HG02840 (cell line): ENCODE measurements around the gene NSMCE1.
"Not testable (repeated sequence)": the region's sequence is repeated elsewhere in the genome, so short reads cannot be mapped to it uniquely, and the experiment has no call there.

Experiments used
- ATAC-seq: cut with Tn5 transposase; IDR thresholded peaks from one replicate; pipeline ENCODE4 v1.9.1; 2021; ENCODE audit warnings: mild to moderate bottlenecking, moderate library complexity, moderate number of reproducible peaks; ENCODE audit not compliant: unreplicated experiment, low FRiP score

Gene NSMCE1

GRCh38 chr16:27220527-27220926 lies 48.0 kb downstream of the NSMCE1 start:
- ATAC-seq = no peak

DNA sequence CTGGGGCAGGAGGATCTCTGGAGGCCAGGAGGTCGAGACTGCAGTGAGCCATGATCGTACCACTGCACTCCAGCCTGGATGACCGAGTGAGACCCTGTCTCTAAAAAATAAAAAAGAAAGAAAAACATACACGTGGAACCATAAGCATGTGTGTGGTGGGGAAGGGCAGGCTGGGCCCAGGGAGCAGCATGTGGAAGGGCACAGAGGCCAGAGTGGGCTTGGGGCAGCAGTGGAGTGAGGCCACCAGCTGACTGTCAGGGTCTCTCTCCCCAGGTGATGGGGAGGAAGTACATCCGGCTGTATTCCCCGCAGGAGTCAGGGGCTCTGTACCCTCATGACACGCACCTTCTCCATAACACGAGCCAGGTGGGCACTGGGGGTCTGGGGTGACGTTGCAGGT lies 48.5 kb downstream of the NSMCE1 start:
- no peak for ATAC-seq

- ATAC-seq = no peak
Observed at GRCh38 chr16:27219161-27219560, 49.4 kb downstream of the NSMCE1 start.

DNA sequence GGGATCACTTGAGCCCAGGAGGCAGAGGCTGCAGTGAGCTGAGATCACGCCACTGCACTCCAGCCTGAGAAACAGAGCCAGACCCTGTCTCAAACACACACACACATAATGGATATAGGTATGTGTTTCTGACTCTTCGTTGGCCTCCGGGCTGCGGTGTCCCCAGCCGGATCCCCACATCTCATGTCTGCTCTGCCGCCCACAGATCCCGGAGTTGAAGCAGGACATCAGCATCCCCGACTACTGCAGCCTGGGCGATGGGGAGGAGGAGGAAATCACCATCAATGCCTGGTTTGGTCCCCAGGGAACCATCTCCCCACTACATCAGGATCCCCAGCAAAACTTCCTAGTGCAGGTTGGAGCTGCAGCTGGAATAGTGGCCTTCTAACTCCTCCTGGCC lies 49.8 kb downstream of the NSMCE1 start:
- no peak for ATAC-seq

GRCh38 chr16:27217256-27217655 lies 51.3 kb downstream of the NSMCE1 start:
- ATAC-seq = no peak

DNA sequence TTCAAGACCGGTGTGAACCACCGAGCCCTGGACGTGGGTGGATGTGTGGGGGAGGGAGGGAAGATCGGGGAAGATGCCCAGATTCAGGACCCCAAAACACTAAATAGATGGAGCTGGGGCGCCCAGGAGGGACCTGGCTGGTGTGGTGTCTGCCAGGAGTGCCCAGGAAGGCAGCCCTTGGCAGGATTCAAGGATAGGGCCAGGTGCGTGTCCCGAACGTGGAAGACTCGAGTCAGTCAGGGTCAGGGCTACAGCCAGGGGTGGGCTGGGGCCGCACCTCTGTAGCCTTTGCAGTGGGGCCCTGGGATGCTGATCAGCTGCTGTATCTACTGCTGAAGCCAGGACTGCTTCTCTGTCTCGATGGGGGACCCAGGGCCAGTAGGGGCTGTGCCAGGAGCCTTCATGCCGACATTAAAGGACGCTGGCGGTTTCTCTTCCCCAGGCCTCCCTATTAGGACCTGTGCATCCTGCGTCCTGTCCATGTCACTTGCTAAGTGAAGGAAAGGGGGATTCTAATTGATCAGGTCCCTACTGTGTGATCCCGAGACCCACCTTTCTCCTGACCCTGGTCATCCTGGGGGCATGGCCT lies 52.2 kb downstream of the NSMCE1 start:
- ATAC-seq = no peak

DNA sequence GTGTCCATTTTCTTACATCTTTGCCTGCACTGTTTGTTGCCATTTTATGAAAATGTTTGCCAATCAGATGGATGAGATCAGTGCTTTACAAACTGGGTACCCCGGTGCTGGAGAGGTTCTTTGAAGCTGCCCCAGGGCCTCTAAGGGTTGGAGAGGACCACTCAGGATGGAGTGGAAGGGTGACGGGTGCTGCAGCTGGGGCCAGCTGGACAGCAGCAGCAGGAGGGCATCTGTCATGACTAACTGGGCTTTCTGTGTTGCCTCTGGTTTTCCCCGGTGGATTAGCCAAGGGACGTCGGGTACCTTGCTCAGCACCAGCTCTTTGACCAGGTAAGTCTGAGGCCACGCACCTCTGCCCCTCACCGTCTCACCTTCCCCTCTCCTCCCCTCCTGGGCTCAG lies 52.9 kb downstream of the NSMCE1 start:
- ATAC-seq = no peak

GRCh38 chr16:27214084-27214961 lies 54.2 kb downstream of the NSMCE1 start:
- no peak for ATAC-seq

GRCh38 chr16:27211026-27211425 lies 57.5 kb downstream of the NSMCE1 start:
- ATAC-seq = no peak

DNA sequence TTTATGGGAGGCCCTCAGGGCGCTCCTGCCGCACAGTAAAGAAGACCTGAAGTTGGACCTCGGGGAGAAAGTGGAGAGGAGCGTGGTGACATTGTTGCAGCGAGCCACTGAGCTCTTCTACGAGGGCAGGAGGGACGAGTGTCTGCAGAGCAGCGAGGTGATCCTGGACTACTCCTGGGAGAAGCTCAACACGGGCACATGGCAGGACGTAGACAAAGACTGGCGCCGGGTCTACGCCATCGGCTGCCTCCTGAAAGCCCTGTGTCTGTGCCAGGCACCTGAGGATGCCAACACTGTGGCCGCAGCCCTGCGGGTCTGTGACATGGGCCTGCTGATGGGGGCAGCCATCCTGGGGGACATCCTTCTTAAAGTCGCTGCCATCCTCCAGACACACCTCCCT lies 58.4 kb downstream of the NSMCE1 start:
- ATAC-seq = no peak

DNA sequence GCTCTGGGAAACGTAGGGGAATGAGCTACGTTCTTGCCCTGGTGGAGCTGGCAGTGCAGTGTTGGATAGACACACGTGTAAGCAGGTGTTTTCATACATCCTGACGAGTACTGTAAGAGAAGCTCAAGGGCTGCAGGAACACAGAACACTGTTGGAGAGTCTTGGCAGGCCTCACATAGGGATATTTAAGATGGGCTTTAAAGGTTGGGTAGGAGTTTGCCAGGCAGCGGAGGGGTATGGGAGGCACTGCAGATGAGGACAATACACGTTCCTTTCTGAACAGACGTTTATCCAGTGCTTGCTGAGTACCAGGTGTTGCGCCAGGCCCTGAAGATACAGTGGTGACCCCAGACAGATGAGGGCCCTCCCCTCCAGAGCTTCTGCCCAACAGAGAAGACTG lies 59.0 kb downstream of the NSMCE1 start:
- ATAC-seq = no peak

- ATAC-seq = no peak
Observed at GRCh38 chr16:27208796-27209195, 59.8 kb downstream of the NSMCE1 start.

DNA sequence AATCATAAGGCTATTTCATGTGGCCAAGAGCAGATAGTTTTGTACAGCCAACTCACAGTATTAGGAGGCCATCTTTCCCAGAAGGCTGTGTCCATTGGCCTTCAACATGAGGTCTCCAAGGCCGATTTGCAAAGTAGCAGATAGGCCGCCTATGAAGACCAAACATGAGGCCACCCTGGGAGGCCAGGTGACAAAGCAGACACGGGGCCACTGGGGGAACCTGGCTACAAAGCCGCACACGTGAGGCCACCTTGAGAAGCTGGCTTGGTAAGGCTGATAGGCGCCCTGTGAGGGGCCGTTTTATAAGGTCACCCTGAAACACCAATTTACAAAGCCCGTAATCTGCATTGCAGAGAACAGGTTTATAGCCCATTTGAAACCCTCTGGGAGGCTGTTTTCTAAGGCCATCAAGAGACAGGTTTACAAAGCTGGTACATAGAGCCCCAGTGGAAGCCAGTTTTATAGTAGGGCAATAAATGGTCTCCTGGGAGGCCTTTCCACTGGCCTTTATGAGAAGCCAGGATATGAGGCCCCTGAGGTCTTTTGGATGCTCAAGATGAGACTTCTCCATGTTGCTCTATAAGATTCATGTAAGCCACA lies 60.4 kb downstream of the NSMCE1 start:
- ATAC-seq = no peak

GRCh38 chr16:27207121-27207520 lies 61.5 kb downstream of the NSMCE1 start:
- ATAC-seq = not testable (repeated sequence)

DNA sequence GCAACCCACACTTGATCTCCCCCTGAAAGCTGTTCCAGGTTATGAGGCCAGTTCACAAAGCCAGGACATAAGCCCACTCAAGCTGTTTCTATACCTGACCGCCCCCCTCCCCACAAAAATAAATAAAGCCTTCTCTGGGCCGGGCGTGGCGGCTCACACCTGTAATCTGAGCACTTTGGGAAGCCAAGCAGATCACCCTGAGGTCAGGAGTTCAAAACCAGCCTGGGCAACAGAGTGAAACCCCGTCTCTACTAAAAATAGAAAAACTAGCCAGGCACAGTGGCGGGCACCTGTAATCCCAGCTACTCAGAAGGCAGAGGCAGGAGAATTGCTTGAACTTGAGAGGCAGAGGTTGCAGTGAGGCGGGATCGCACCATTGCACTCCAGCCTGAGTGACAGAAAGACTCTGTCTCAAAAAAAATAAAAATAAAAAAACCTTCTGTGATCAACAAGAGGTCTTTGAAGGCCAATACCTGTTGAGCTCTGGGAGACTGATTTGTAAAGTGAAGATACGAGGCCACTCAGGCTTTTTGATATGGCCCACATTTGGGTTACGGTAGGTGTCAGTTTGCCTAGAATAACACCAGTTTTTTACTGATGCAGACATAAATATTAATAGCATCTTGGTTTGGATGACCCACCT lies 63.0 kb downstream of the NSMCE1 start:
- ATAC-seq = no peak

DNA sequence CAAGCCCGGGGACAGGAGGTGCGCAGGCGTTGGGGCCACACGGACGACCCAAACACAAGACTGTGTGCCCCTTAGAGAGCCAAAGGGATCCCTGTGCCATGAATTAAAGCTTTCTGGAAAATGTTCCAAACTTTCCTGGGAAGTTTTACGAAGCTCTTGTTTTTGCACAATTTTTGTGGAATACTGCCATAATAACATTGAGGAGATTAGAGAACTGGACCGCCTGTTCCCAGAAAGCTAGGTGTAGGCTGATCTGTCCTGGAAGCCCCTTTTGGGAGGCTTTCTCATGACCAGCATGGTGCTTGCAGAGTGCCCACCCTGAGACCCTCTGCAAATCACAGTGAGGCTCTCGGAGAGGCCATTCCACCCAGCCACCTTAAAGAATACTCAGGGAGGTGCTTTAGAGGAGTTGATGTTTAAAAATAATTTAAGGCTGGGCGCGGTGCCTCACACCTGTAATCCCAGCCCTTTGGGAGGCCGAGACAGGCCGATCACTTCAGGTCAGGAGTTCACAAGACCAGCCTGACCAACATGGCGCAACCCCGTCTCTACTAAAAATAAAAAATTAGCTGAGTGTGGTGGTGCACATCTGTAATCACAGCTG lies 64.2 kb downstream of the NSMCE1 start:
- no peak for ATAC-seq

- peak; percentile 92 for ATAC-seq
Observed at GRCh38 chr16:27203507-27204311, 64.9 kb downstream of the NSMCE1 start, which contains the start of gene KDM8. TSS of gene KDM8 (plus strand) at chr16:27203526. CDS start at chr16:27210124, 6,598 bp downstream.

DNA sequence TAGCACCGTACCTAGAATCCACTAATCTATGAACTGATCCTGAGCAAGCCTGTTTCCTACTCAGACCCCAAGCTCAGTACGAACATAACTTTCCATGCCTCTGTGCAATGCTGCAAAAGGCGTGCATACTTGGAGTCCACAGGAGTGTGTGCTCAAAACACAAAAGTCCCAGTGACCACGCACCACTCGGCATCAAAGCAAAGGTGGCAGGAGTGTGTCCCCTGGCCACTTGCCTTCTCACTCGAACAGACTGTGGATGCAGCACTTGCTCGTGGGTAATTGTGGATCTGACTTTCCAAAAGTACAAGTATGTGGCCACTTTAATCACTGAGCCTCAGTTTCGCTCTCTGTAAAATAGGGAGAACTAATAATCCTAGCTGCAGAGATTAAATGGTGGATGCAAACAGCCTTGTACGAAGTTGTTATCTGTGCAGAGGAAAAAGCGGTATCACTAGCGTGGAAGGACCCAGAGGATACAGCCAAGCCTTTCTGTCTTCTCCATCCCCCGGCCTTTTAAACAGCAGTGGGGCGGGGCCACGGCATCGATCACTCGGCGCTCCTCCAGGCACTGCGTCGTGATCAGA lies 65.6 kb downstream of the NSMCE1 start:
- peak; percentile 63 for ATAC-seq

DNA sequence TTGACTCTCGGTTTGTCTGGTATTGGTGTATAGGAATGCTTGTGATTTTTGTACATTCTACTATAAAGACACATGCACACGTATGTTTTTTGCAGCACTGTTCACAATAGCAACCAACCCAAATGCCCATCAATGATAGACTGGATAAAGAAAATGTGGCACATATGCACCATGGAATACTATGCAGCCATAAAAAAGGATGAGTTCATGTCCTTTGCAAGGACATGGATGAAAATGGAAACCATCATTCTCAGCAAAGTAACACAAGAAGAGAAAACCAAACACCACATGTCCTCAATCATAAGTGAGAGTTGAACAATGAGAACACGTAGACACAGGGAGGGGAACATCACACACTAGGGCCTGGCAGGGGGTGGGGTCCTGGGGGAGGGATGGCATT lies 67.7 kb downstream of the NSMCE1 start:
- not testable (repeated sequence) for ATAC-seq
